Measurements from ENCODE around the gene ITK. TPM values are rescaled to one million over a fixed set of nuclear protein-coding genes. Genes with fewer than 3 reads are reported as not detected.
"Not testable (repeated sequence)": the region's sequence is repeated elsewhere in the genome, so short reads cannot be mapped to it uniquely, and the experiment has no call there.

ITK gene
- total RNA-seq, 1 donor, result not detected

GRCh38 chr5:157178966-157179365 is 1.7 kb upstream of the ITK start:
- peaks cover 4% of the 10 kb centered on the region for H3K27me3 ChIP-seq (ENCODE audit: insufficient read depth, low read length)
- no peaks in the 10 kb centered on the region for H3K4me1 ChIP-seq (ENCODE audit: insufficient read depth, low read length)
- no peaks in the 10 kb centered on the region for H3K9me3 ChIP-seq (ENCODE audit: low read depth, low read length)
- no peak overlapping the region for H3K4me2 ChIP-seq (ENCODE audit: insufficient read depth, low read length)
- TF ChIP-seq CTCF (IDR thresholded peaks at IDR 0.05; ENCODE audit: extremely low read depth, low read depth, low read length), result no peak
- H4K20me1 ChIP-seq (ENCODE audit: insufficient read depth, low read length), result no peaks in the 10 kb centered on the region
- no peaks in the 10 kb centered on the region for H3K36me3 ChIP-seq (ENCODE audit: insufficient read depth, low read length)
- no peak for DNase-seq (ENCODE audit: insufficient read length, low spot score, missing footprints)
- H3K27ac ChIP-seq (ENCODE audit: low read depth, low read length), result no peak overlapping the region
- H3K79me2 ChIP-seq (ENCODE audit: insufficient read depth, low read length), result no peaks in the 10 kb centered on the region
- no peak overlapping the region for H3K4me3 ChIP-seq (ENCODE audit: insufficient read depth, low read length)
- H2AFZ ChIP-seq (ENCODE audit: low read length), result no peak overlapping the region

GRCh38 chr5:157182143-157182757 is 1.6 kb downstream of the ITK start:
- no peak for DNase-seq (ENCODE audit: insufficient read length, low spot score, missing footprints)
- TF ChIP-seq CTCF (IDR thresholded peaks at IDR 0.05; ENCODE audit: extremely low read depth, low read depth, low read length), result no peak
- Histone ChIP-seq H3K4me1 (ENCODE audit: insufficient read depth, low read length) (no peaks in the 10 kb centered on the region), H3K27me3 (ENCODE audit: insufficient read depth, low read length) (peaks cover 4% of the 10 kb centered on the region), H3K4me2 (ENCODE audit: insufficient read depth, low read length) (no peak overlapping the region), H3K36me3 (ENCODE audit: insufficient read depth, low read length) (no peaks in the 10 kb centered on the region), H2AFZ (ENCODE audit: low read length) (no peak overlapping the region), H4K20me1 (ENCODE audit: insufficient read depth, low read length) (no peaks in the 10 kb centered on the region), H3K4me3 (ENCODE audit: insufficient read depth, low read length) (no peak overlapping the region), H3K79me2 (ENCODE audit: insufficient read depth, low read length) (no peaks in the 10 kb centered on the region), H3K9me3 (ENCODE audit: low read depth, low read length) (no peaks in the 10 kb centered on the region), H3K27ac (ENCODE audit: low read depth, low read length) (no peak overlapping the region)

GRCh38 chr5:157184117-157184670 is 3.6 kb downstream of the ITK start:
- Histone ChIP-seq H2AFZ (ENCODE audit: low read length) (no peak overlapping the region), H3K4me1 (ENCODE audit: insufficient read depth, low read length) (no peaks in the 10 kb centered on the region), H3K36me3 (ENCODE audit: insufficient read depth, low read length) (no peaks in the 10 kb centered on the region), H3K27ac (ENCODE audit: low read depth, low read length) (no peak overlapping the region), H4K20me1 (ENCODE audit: insufficient read depth, low read length) (no peaks in the 10 kb centered on the region), H3K27me3 (ENCODE audit: insufficient read depth, low read length) (peaks cover 4% of the 10 kb centered on the region), H3K4me3 (ENCODE audit: insufficient read depth, low read length) (no peak overlapping the region), H3K4me2 (ENCODE audit: insufficient read depth, low read length) (no peak overlapping the region), H3K9me3 (ENCODE audit: low read depth, low read length) (no peaks in the 10 kb centered on the region), H3K79me2 (ENCODE audit: insufficient read depth, low read length) (no peaks in the 10 kb centered on the region)
- TF ChIP-seq CTCF (IDR thresholded peaks at IDR 0.05; ENCODE audit: extremely low read depth, low read depth, low read length), result no peak
- DNase-seq (ENCODE audit: insufficient read length, low spot score, missing footprints), result no peak

- H3K36me3 ChIP-seq (ENCODE audit: insufficient read depth, low read length); H3K9me3 ChIP-seq (ENCODE audit: low read depth, low read length); H2AFZ ChIP-seq (ENCODE audit: low read length); H3K4me1 ChIP-seq (ENCODE audit: insufficient read depth, low read length); H3K27me3 ChIP-seq (ENCODE audit: insufficient read depth, low read length); H3K27ac ChIP-seq (ENCODE audit: low read depth, low read length); H3K4me3 ChIP-seq (ENCODE audit: insufficient read depth, low read length); H3K4me2 ChIP-seq (ENCODE audit: insufficient read depth, low read length); H3K79me2 ChIP-seq (ENCODE audit: insufficient read depth, low read length); H4K20me1 ChIP-seq (ENCODE audit: insufficient read depth, low read length); DNase-seq (ENCODE audit: insufficient read length, low spot score, missing footprints): not testable (repeated sequence)
Measured at GRCh38 chr5:157185122-157185521, 4.5 kb downstream of the ITK start.

Data from osteoblast (primary cell).